Gastroesophageal sphincter (tissue), 4 donors: ENCODE measurements around the gene ANKS4B. TPM values are rescaled to one million over a fixed set of nuclear protein-coding genes. Genes with fewer than 3 reads are reported as not detected.

ENCODE experiments used
- ATAC-seq: fragments of 150-250 bp; one replicate; pipeline ENCODE4 v1.9.1; 2016; ENCODE audit warnings: mild to moderate bottlenecking, moderate library complexity
- H3K27ac ChIP-seq, 4 donors: fragments of 200-600 bp; sonication (generic) in 3 of 4; 1 replicate in 3 of 4; 2 replicates in 1 of 4; pipeline ENCODE4 v1.5.1; 2016 to 2019
- H3K27me3 ChIP-seq: fragments of 200-600 bp; sonication (generic); one replicate; pipeline ENCODE4 v1.5.1; 2019
- H3K36me3 ChIP-seq, 2 donors: fragments of 200-600 bp; sonication (generic); one replicate each; pipeline ENCODE4 v1.5.1; 2019; ENCODE audit warnings: control low read depth in 1 of 2
- H3K4me1 ChIP-seq, 3 donors: fragments of 200-600 bp; sonication (generic); 1 replicate in 2 of 3; 2 replicates in 1 of 3; pipeline ENCODE4 v1.5.1; 2016 to 2019; ENCODE audit warnings: control low read depth in 2 of 3
- H3K4me3 ChIP-seq, 2 donors: fragments of 200-600 bp; sonication (generic); one replicate each; pipeline ENCODE4 v1.5.1; 2019; ENCODE audit warnings: mild to moderate bottlenecking in 1 of 2, moderate library complexity in 1 of 2
- H3K9me3 ChIP-seq, 3 donors: fragments of 200-600 bp; sonication (generic); one replicate each; pipeline ENCODE4 v1.5.1; 2017 to 2019; ENCODE audit warnings: control low read depth in 2 of 3
- EP300 ChIP-seq: sonication (generic); formaldehyde crosslinking; IDR thresholded peaks from one replicate; pipeline ENCODE4 v1.6.1; 2017; ENCODE audit warnings: antibody characterized with exemption, mild to moderate bottlenecking
- POLR2A ChIP-seq, 2 donors: fragments of 450-650 bp; IDR thresholded peaks; one replicate each; pipeline ENCODE4 v1.6.1; 2017; ENCODE audit warnings: antibody characterized with exemption in 2 of 2, mild to moderate bottlenecking in 2 of 2, moderate library complexity in 1 of 2
- POLR2AphosphoS5 ChIP-seq: sonication (generic); formaldehyde crosslinking; IDR thresholded peaks from one replicate; pipeline ENCODE4 v1.6.1; 2017; ENCODE audit warnings: antibody characterized with exemption
- WGBS, 2 donors: methylation state at CpG; one replicate each; pipeline ENCODE4 v1.1.5; 2018; ENCODE audit warnings: low coverage in 1 of 2; 5-methylcytosine and 5-hydroxymethylcytosine counted together
- total RNA-seq, 4 donors: library from RNA; depleted of rRNA; stranded (reverse); fragments of >200 nt; gene quantifications; one replicate each; pipeline ENCODE4 v1.1.0, GENCODE V29; 2016
- TF ChIP-seq, protein P1 (sequence below), 4 experiments: fragments of 200-600 bp in 2 of 4; fragments of 450-650 bp in 2 of 4; sonication (generic) in 1 of 4; IDR thresholded peaks; one replicate each; pipeline ENCODE4 v1.5.1; 2017 to 2019; ENCODE audit warnings: antibody characterized with exemption in 4 of 4, mild to moderate bottlenecking in 2 of 4, moderate library complexity in 2 of 4

The ANKS4B gene
- total RNA-seq, 4 donors from 2014 or later: not detected

- no peak overlapping the region for H3K4me3 ChIP-seq
- ATAC-seq: no peak
- peaks cover 14% of the 10 kb centered on the region for H3K27me3 ChIP-seq
- TF ChIP-seq POLR2A (IDR thresholded peaks at IDR 0.05) (no peak), EP300 (no peak)
- no peak overlapping the region for H3K27ac ChIP-seq
- whole genome bisulfite sequencing, 2 donors: 27 to 42% methylated on average over 6 to 7 of the region's 7 CpGs
- H3K4me1 ChIP-seq: no peaks in the 10 kb centered on the region
- H3K9me3 ChIP-seq: no peaks in the 10 kb centered on the region
- no peaks in the 10 kb centered on the region for H3K36me3 ChIP-seq
Measured at GRCh38 chr16:21203155-21203797, 30.2 kb upstream of the ANKS4B start.

DNA sequence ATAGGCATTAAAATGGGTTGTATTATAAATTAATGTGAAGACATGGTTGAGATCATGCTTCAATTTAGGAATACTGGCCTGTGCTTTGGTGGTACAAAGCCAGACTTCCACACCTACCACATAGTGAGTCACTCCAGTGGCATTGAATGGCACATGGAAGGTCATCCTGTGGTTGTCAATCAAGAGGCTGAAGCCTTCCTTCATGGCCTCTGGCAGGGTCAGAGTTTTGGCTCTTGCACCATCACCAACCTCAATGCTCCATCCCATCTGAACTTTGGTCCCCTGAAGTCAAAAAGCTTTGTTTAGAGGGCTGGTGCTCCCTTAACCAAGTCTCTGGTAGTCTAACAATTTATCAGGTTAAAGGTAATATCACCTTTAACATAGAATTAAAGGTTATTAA lies 28.2 kb upstream of the ANKS4B start:
- H3K27ac ChIP-seq: no peak overlapping the region
- H3K4me1 ChIP-seq: no peaks in the 10 kb centered on the region
- no peaks in the 10 kb centered on the region for H3K36me3 ChIP-seq
- peaks cover 11% of the 10 kb centered on the region for H3K27me3 ChIP-seq
- ATAC-seq: no peak
- TF ChIP-seq POLR2A (IDR thresholded peaks at IDR 0.05) (no peak), EP300 (no peak), POLR2AphosphoS5 (no peak)
- TF ChIP-seq, protein P1, sequence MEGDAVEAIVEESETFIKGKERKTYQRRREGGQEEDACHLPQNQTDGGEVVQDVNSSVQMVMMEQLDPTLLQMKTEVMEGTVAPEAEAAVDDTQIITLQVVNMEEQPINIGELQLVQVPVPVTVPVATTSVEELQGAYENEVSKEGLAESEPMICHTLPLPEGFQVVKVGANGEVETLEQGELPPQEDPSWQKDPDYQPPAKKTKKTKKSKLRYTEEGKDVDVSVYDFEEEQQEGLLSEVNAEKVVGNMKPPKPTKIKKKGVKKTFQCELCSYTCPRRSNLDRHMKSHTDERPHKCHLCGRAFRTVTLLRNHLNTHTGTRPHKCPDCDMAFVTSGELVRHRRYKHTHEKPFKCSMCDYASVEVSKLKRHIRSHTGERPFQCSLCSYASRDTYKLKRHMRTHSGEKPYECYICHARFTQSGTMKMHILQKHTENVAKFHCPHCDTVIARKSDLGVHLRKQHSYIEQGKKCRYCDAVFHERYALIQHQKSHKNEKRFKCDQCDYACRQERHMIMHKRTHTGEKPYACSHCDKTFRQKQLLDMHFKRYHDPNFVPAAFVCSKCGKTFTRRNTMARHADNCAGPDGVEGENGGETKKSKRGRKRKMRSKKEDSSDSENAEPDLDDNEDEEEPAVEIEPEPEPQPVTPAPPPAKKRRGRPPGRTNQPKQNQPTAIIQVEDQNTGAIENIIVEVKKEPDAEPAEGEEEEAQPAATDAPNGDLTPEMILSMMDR (IDR thresholded peaks at IDR 0.05): no peak
- no peaks in the 10 kb centered on the region for H3K9me3 ChIP-seq
- H3K4me3 ChIP-seq: no peak overlapping the region

- Histone ChIP-seq H3K4me1 (no peaks in the 10 kb centered on the region), H3K27me3 (peaks cover 5% of the 10 kb centered on the region), H3K9me3 (no peaks in the 10 kb centered on the region), H3K36me3 (no peaks in the 10 kb centered on the region), H3K27ac (no peak overlapping the region), H3K4me3 (no peak overlapping the region)
- WGBS, 2 donors: 86 to 87% methylated on average over 3 of the region's 4 CpGs
- no peak for ATAC-seq
- no peak for TF ChIP-seq POLR2A (IDR thresholded peaks at IDR 0.05)
- TF ChIP-seq POLR2AphosphoS5: no peak
- TF ChIP-seq, protein P1 (IDR thresholded peaks at IDR 0.05): no peak
- TF ChIP-seq EP300: no peak
Measured at GRCh38 chr16:21206550-21206949, 26.9 kb upstream of the ANKS4B start.

- ATAC-seq: no peak
- H3K4me1 ChIP-seq: no peaks in the 10 kb centered on the region
- WGBS, 2 donors: 63 to 79% methylated on average over 2 of the region's 2 CpGs
- no peak for TF ChIP-seq POLR2A (IDR thresholded peaks at IDR 0.05)
- TF ChIP-seq, protein P1 (IDR thresholded peaks at IDR 0.05): no peak
- no peak for TF ChIP-seq EP300
- TF ChIP-seq POLR2AphosphoS5: no peak
- no peak overlapping the region for H3K4me3 ChIP-seq
- H3K36me3 ChIP-seq: no peaks in the 10 kb centered on the region
- H3K27me3 ChIP-seq: peaks cover 14% of the 10 kb centered on the region
- no peak overlapping the region for H3K27ac ChIP-seq
- H3K9me3 ChIP-seq: no peaks in the 10 kb centered on the region
Measured at GRCh38 chr16:21208446-21209230, 24.9 kb upstream of the ANKS4B start.

DNA sequence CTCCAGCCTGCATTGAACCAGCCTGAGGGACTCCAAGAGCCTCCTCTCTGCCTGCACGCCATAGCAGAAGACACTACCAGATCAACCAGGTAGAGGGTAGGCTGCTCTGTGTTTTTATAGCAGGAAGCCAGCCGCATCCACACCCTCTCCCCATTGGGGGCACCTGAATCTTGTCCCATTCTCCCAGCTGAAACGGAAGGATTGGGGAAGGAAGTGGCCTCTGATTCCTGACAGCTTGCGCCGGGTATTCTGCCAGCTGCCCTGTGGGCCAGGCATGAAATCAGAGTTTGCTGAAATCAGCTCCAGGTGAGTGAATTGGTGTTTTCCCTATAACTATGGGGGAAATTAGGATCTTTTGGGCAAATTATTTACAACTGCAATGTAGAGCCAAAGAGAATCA lies 22.0 kb upstream of the ANKS4B start, which contains the start of gene ZP2:
ZP2 (minus strand) TSS at position 89 of the 400 bp plus-strand sequence; CDS start at position 62, 27 bp downstream.
- Histone ChIP-seq H3K36me3 (no peaks in the 10 kb centered on the region), H3K4me1 (no peaks in the 10 kb centered on the region), H3K4me3 (no peak within 1 kb of the TSS), H3K27ac (no peak within 1 kb of the TSS), H3K27me3 (peaks cover 28% of the 10 kb centered on the region), H3K9me3 (no peaks in the 10 kb centered on the region)
- no peak for ATAC-seq
- 61% methylated on average over 4 of the region's 5 CpGs; no CpG with 5 or more reads in 1 of the 2 donors for WGBS, 2 donors
- no peak for TF ChIP-seq POLR2A (IDR thresholded peaks at IDR 0.05)
- no peak for TF ChIP-seq POLR2AphosphoS5
- TF ChIP-seq, protein P1 (IDR thresholded peaks at IDR 0.05): no peak
- no peak for TF ChIP-seq EP300
